GM12875 (cell line): ENCODE measurements around the gene TIGAR.

Experiments
- H3K4me3 ChIP-seq: one replicate; pipeline ENCODE4 v1.5.1; 2011; ENCODE audit warnings: low read depth, low read length, control low read depth
- TF ChIP-seq, protein P1 (sequence below): IDR thresholded peaks from 2 replicates; pipeline ENCODE4 v1.5.1; 2011; ENCODE audit warnings: low read depth, mild to moderate bottlenecking, control low read depth, inconsistent platforms, low read length, moderate library complexity, borderline replicate concordance; ENCODE audit not compliant: insufficient read depth

The TIGAR gene

DNA sequence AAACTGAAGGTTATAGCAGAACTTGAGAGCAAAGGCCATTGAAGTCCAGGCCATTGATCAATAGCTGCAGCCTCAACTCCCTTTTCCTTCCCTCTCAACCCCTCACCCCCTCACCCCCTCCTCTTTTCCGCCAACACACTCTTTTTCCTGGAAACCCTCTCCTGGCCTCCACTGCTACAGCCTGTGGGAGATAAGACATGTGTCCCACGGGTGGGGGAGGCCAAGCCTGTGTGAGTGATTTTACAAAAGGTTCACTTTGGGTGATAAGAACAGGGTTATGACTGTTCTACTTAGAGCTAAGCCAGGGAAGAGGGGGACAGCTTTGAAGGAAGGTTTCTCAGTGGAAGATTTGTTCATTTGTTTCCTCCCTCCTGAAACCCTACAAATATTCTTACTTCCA is 67.6 kb downstream of the TIGAR start:
- H3K4me3 ChIP-seq, result no peak overlapping the region
- TF ChIP-seq, protein P1, sequence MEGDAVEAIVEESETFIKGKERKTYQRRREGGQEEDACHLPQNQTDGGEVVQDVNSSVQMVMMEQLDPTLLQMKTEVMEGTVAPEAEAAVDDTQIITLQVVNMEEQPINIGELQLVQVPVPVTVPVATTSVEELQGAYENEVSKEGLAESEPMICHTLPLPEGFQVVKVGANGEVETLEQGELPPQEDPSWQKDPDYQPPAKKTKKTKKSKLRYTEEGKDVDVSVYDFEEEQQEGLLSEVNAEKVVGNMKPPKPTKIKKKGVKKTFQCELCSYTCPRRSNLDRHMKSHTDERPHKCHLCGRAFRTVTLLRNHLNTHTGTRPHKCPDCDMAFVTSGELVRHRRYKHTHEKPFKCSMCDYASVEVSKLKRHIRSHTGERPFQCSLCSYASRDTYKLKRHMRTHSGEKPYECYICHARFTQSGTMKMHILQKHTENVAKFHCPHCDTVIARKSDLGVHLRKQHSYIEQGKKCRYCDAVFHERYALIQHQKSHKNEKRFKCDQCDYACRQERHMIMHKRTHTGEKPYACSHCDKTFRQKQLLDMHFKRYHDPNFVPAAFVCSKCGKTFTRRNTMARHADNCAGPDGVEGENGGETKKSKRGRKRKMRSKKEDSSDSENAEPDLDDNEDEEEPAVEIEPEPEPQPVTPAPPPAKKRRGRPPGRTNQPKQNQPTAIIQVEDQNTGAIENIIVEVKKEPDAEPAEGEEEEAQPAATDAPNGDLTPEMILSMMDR, result no peak

DNA sequence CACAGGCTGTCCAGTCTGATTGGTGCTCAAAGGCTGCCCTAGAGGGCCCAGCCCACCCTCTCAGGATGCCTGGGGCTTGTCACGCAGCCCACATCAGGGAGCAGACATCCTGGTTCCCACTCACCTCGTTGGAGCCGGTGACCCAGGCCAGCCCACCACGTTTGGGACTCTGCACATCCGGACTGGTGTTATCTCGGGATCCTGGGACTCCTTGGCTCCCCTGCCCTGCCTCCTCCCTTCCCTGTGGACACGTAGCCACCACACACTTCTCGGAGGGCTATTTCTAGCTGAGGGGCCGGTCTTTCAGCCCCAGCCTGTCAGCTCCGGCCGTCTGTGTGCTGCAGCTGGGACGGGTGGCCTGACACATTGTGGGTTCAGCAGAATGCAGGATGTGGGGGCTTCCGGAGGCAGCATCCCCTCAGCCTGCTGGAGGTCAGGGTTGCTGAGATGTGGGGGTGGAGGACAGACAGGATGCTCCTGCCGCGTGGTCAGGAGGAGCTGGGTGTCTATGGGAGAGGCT is 71.3 kb downstream of the TIGAR start:
- TF ChIP-seq, protein P1, result no peak

DNA sequence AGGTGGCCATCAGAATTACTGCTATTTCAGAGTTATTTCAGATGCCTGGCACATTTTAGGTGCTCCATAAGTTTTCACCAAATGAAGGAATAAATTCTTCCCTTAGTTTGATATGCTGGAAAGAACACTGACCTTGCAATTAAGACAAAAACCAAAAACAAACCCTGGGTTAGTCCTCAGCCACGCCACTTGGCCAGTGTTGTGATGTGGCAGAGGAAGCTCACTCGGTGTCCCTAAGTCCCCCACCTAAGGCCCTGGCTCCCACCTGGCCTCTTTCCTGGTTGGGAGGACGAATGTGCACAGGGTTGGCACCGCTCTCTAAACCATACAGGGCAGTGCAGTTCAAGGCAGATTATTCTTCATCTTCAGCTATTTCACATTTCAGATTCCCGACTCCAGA is 72.2 kb downstream of the TIGAR start:
- TF ChIP-seq, protein P1, result no peak
- H3K4me3 ChIP-seq, result no peak overlapping the region

More for the DNA sequence above, 71.3 kb downstream of the TIGAR start:
- H3K4me3 ChIP-seq, result no peak overlapping the region

DNA sequence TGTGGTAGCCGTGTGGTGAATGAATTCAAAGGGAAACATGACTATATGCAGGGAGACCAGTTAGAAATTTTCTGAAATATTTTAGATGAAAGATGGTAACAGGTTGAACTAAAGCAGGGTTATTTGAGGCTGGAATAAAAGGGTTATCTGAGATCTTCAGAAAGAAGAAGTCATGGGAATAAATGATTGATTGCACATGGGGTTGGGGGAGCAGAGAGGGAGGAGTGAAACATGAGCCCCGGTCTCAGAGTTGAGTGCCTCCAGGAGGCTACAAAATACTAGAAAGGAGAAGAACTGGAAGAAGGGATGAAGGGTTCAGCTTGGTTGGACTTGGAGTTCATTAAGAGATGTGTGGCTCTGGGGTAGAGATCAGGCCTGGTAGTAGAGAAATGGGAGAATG is 74.8 kb downstream of the TIGAR start:
- H3K4me3 ChIP-seq, result no peak overlapping the region
- TF ChIP-seq, protein P1, result no peak

DNA sequence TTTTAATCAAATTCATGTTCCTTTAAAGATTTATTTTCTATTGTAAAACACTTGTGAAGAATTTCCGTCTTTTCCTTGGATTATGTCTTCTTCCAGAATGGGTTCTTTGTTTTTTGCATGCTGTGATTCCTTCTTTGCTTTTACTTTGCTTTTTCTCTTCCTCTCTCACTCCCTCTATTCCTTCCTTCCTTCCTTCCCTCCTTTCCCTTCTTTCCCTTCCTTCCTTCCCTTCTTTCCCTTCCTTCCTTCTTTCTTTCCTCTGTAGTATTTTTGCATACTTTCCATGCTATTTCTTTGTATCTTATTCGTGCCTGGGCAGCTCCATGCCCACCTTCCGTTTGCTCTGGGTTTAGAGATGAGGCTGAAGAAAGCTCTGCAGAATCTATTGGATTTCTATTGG is 80.1 kb downstream of the TIGAR start:
- no peak overlapping the region for H3K4me3 ChIP-seq
- TF ChIP-seq, protein P1, result no peak

DNA sequence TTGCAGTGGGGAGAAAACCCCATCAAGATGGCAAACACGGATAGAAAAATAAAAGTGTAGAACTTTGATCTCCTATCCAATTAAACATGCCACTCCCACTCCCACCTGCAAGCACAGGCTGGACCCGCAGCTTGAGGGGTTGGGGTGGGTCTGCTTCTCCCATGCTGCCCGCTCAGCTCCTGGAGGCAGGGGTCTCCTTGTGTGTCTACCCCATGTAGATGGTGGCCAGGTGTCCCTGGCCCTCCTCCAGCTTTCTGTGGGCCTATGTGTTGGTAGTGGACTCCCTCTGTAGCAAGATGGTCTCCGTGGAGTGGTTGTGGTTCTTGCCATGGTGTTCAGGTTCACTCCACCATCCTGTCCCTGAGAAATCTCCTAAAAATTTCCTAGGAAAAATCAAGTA is 82.0 kb downstream of the TIGAR start:
- TF ChIP-seq, protein P1, result no peak
- no peak overlapping the region for H3K4me3 ChIP-seq
